Activated CD4-positive, alpha-beta T cell treated with anti-CD3 and anti-CD28 coated beads for 36 hours (primary cell): ENCODE data around the gene NDRG2. TPM values are rescaled to one million over a fixed set of nuclear protein-coding genes. Genes with fewer than 3 reads are reported as not detected.

Experiments used
- ATAC-seq: fragments of 200-7000 bp; cut with Tn5 transposase; one replicate; pipeline ENCODE4 v1.10.0; 2021; ENCODE audit warnings: mild to moderate bottlenecking, moderate library complexity
- CTCF ChIA-PET: fragments of 350-600 bp; sonication (Branson Sonifier 250); formaldehyde crosslinking; loops from one replicate; lab custom pipeline; 2021; ENCODE audit warnings: antibody characterized with exemption; lab: Charles Lee
- POLR2A ChIA-PET: fragments of 350-600 bp; sonication (Branson Sonifier 250); formaldehyde crosslinking; loops from one replicate; lab custom pipeline; 2021; ENCODE audit warnings: antibody characterized with exemption, inconsistent platforms; lab: Charles Lee
- DNase-seq: peaks from one replicate; pipeline ENCODE4 v3.0.0-alpha.2; 2020
- H3K27ac Mint-ChIP-seq: one replicate; pipeline ENCODE4 v1.8.0; 2021; ENCODE audit warnings: mixed read lengths
- H3K27me3 Mint-ChIP-seq: one replicate; pipeline ENCODE4 v1.8.0; 2021; ENCODE audit warnings: mixed read lengths
- H3K36me3 Mint-ChIP-seq: one replicate; pipeline ENCODE4 v1.8.0; 2021; ENCODE audit warnings: low read depth, mixed read lengths
- H3K4me1 Mint-ChIP-seq: one replicate; pipeline ENCODE4 v1.8.0; 2021; ENCODE audit warnings: mixed read lengths
- H3K4me3 Mint-ChIP-seq: one replicate; pipeline ENCODE4 v1.8.0; 2021; ENCODE audit warnings: mild to moderate bottlenecking, moderate library complexity, mixed read lengths
- H3K9me3 Mint-ChIP-seq: one replicate; pipeline ENCODE4 v1.8.0; 2021; ENCODE audit warnings: low read depth, mixed read lengths
- intact Hi-C, 2 experiments: fragments of 100-400 bp; cut with DNase I in 1 of 2; cut with micrococcal nuclease in 1 of 2; formaldehyde crosslinking; loops; one replicate each; pipeline versions ENCODE4 v1.14.2 to v1.15.1; 2022 to 2024; cut with DNase I, micrococcal nuclease
- total RNA-seq, 2 experiments: library from RNA; stranded (reverse); gene quantifications; one replicate each; pipeline ENCODE4 v1.2.3, GENCODE V29; 2021

The NDRG2 gene
- total RNA-seq, 2 experiments from 2014 or later: 5.5 to 7.0 TPM

GRCh38 chr14:21068521-21069387 lies 43.9 kb upstream of the NDRG2 start:
- DNase-seq (peak; percentile 64), ATAC-seq (peak; percentile 46)
- no peaks in the 10 kb centered on the region for H3K9me3 Mint-ChIP-seq
- CTCF ChIA-PET: interaction anchor here (0.6 to 3.1 kb wide), 17 partner anchors 10 to 138 kb away, joined by 3 to 52 read pairs (median 5); no protein-coding TSS in a partner anchor
- intact Hi-C loops: loop anchor here (1.0 to 2.0 kb wide), 4 partner anchors 24 to 38 kb away; no protein-coding TSS in a partner anchor
- H3K27ac Mint-ChIP-seq: no peak overlapping the region
- H3K36me3 Mint-ChIP-seq: no peaks in the 10 kb centered on the region
- peak overlapping the region; percentile 63 for H3K4me3 Mint-ChIP-seq
- H3K4me1 Mint-ChIP-seq: peaks cover 33% of the 10 kb centered on the region
- POLR2A ChIA-PET: interaction anchor here (0.6 to 0.7 kb wide), 2 partner anchors 13 to 36 kb away, joined by 3 read pairs; no protein-coding TSS in a partner anchor
- peaks cover 65% of the 10 kb centered on the region for H3K27me3 Mint-ChIP-seq

DNA sequence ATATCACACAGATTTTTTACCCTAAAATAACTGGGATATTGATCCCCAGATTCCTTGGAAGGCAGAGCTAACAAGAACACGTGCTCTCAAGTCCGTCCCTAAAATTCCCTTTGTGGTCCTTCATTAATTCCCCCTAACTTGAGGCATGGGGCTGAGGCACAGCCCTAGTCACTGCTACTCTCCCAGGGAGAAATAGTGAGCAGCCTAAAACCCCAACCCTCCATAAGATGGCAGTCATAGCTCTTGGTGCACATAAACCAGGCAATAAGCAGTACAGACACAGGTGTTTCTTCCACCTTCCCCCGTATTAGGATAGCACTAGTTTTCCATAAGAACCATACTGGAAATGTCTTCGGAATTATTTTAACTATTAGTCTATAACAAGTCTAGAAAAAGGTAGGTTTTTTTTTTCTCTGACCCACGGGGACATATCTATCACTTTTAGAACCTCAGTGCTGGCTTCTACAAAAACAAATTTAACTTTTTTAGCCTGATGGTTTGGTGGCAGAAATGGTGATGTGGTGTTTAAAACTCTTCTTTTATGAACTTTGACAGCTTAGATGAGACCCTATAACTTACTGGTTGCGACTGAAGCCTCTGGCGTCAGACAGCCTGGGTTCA lies 42.1 kb upstream of the NDRG2 start:
- ChIA-PET POLR2A (no interaction called here), CTCF (interaction anchor here (0.7 to 3.1 kb wide), 7 partner anchors 12 to 817 kb away, joined by 3 to 52 read pairs (median 5); no protein-coding TSS in a partner anchor)
- no peak for DNase-seq
- Mint-ChIP-seq H3K4me3 (no peak overlapping the region), H3K27ac (no peak overlapping the region), H3K36me3 (no peaks in the 10 kb centered on the region), H3K27me3 (peaks cover 63% of the 10 kb centered on the region), H3K4me1 (peaks cover 32% of the 10 kb centered on the region), H3K9me3 (no peaks in the 10 kb centered on the region)
- intact Hi-C loops: no loop called here
- no peak for ATAC-seq

- H3K27me3 Mint-ChIP-seq: peaks cover 45% of the 10 kb centered on the region
- H3K4me1 Mint-ChIP-seq: peaks cover 3% of the 10 kb centered on the region
- POLR2A ChIA-PET: no interaction called here
- DNase-seq (no peak), ATAC-seq (no peak)
- H3K27ac Mint-ChIP-seq: no peak overlapping the region
- intact Hi-C loops: no loop called here
- no peaks in the 10 kb centered on the region for H3K36me3 Mint-ChIP-seq
- CTCF ChIA-PET: interaction anchor here (0.6 to 1.0 kb wide), 3 partner anchors 24 to 68 kb away, joined by 3 to 5 read pairs (median 5); no protein-coding TSS in a partner anchor
- no peak overlapping the region for H3K4me3 Mint-ChIP-seq
- H3K9me3 Mint-ChIP-seq: no peaks in the 10 kb centered on the region
Measured at GRCh38 chr14:21063479-21063878, 38.6 kb upstream of the NDRG2 start.

- no peaks in the 10 kb centered on the region for H3K9me3 Mint-ChIP-seq
- ATAC-seq (no peak), DNase-seq (no peak)
- H3K36me3 Mint-ChIP-seq: no peaks in the 10 kb centered on the region
- no peak overlapping the region for H3K27ac Mint-ChIP-seq
- ChIA-PET POLR2A (no interaction called here), CTCF (interaction anchor here (1.2 to 1.9 kb wide), 5 partner anchors 10 to 47 kb away, joined by 3 to 7 read pairs (median 4); no protein-coding TSS in a partner anchor)
- no peak overlapping the region for H3K4me3 Mint-ChIP-seq
- peaks cover 31% of the 10 kb centered on the region for H3K27me3 Mint-ChIP-seq
- intact Hi-C loops: no loop called here
- H3K4me1 Mint-ChIP-seq: no peaks in the 10 kb centered on the region
Measured at GRCh38 chr14:21061347-21061668, 36.4 kb upstream of the NDRG2 start.

- Mint-ChIP-seq H3K9me3 (no peaks in the 10 kb centered on the region), H3K27ac (no peak overlapping the region), H3K4me3 (no peak overlapping the region), H3K36me3 (no peaks in the 10 kb centered on the region), H3K4me1 (no peaks in the 10 kb centered on the region), H3K27me3 (peaks cover 28% of the 10 kb centered on the region)
- intact Hi-C loops: no loop called here
- ChIA-PET POLR2A (no interaction called here), CTCF (interaction anchor here (0.7 to 1.9 kb wide), 5 partner anchors 40 to 48 kb away, joined by 3 to 6 read pairs (median 4); no protein-coding TSS in a partner anchor)
- DNase-seq (no peak), ATAC-seq (no peak)
Measured at GRCh38 chr14:21060614-21061346, 35.9 kb upstream of the NDRG2 start.

GRCh38 chr14:21059842-21060613 lies 35.2 kb upstream of the NDRG2 start:
- Mint-ChIP-seq H3K36me3 (no peaks in the 10 kb centered on the region), H3K4me3 (no peak overlapping the region), H3K9me3 (no peaks in the 10 kb centered on the region), H3K27me3 (peaks cover 23% of the 10 kb centered on the region), H3K27ac (no peak overlapping the region), H3K4me1 (no peaks in the 10 kb centered on the region)
- DNase-seq (no peak), ATAC-seq (no peak)
- intact Hi-C loops: no loop called here
- ChIA-PET CTCF (interaction anchor here (0.7 to 0.8 kb wide), 2 partner anchors 39 to 45 kb away, joined by 3 to 4 read pairs; no protein-coding TSS in a partner anchor), POLR2A (no interaction called here)

DNA sequence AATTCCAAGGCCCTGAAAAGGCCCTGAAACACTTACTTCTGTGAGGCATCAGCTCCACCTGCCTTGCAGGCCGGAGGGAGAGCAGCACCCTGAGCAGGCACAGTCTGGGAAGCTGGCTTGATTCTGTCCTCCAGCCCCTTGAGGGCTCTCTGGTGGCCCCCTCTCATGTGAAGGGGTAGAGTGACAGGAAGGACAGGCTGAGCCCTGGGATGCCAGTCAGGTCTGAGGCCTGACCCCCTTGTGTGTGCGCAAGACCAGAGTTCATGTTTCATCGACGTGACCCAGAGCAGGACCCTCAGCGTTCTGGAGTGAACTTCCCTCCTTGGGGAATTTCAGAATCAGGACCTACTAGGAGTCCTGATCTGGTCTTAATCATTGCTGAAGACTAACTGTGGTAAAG lies 34.0 kb upstream of the NDRG2 start:
- no peak for ATAC-seq
- ChIA-PET CTCF (interaction anchor here (0.7 to 2.2 kb wide), 5 partner anchors 10 to 88 kb away, joined by 3 to 11 read pairs (median 3); no protein-coding TSS in a partner anchor), POLR2A (no interaction called here)
- DNase-seq: no peak
- peaks cover 21% of the 10 kb centered on the region for H3K27me3 Mint-ChIP-seq
- no peaks in the 10 kb centered on the region for H3K9me3 Mint-ChIP-seq
- peaks cover 2% of the 10 kb centered on the region for H3K4me1 Mint-ChIP-seq
- H3K27ac Mint-ChIP-seq: no peak overlapping the region
- intact Hi-C loops: no loop called here
- H3K4me3 Mint-ChIP-seq: no peak overlapping the region
- H3K36me3 Mint-ChIP-seq: no peaks in the 10 kb centered on the region

GRCh38 chr14:21057803-21058675 lies 33.2 kb upstream of the NDRG2 start, which contains the start of gene RNASE8:
Gene RNASE8 (plus strand): TSS chr14:21057822. CDS start chr14:21057893, 71 bp downstream.
- Mint-ChIP-seq H3K36me3 (no peaks in the 10 kb centered on the region), H3K27ac (no peak within 1 kb of the TSS), H3K9me3 (no peaks in the 10 kb centered on the region), H3K27me3 (peaks cover 15% of the 10 kb centered on the region), H3K4me3 (no peak within 1 kb of the TSS), H3K4me1 (peaks cover 2% of the 10 kb centered on the region)
- intact Hi-C loops: no loop called here
- ChIA-PET CTCF (interaction anchor here (0.7 to 2.2 kb wide), 5 partner anchors 11 to 43 kb away, joined by 3 to 11 read pairs (median 3); no protein-coding TSS in a partner anchor), POLR2A (no interaction called here)
- ATAC-seq: peak; percentile 60
- peak; percentile 26 for DNase-seq

DNA sequence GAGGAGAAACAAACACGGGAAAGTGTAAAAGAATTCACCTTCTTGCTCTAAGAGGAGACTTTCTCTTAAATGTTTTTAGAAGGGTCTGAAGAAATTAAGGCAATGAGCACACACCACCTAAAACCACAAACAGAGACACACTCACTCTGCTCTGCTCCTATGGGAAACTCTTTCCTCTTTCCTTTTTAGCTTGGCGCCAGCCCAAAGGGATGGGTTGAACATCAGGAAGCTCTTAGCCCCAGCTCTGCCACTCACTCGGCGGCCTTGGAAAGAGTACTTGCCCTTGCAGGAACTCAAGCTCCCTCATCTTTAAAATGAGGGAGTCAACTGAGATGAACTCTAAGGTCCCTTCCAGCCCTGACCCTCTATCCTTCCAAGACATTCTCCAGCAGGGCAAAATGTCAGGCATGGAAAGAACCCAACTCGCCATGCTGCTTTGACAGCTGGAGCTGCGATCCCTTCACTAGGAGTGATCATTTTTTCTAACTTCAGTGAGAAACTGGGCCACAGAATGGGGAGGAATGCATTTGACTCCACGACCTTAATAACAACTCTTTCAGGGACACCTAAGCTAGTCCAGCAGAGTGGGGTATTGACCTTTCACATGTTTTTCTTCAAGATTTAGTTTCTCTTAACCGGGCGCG lies 31.8 kb upstream of the NDRG2 start:
- intact Hi-C loops: no loop called here
- ATAC-seq (no peak), DNase-seq (no peak)
- Mint-ChIP-seq H3K4me1 (peaks cover 2% of the 10 kb centered on the region), H3K27ac (no peak overlapping the region), H3K36me3 (no peaks in the 10 kb centered on the region), H3K9me3 (no peaks in the 10 kb centered on the region), H3K4me3 (no peak overlapping the region), H3K27me3 (peaks cover 10% of the 10 kb centered on the region)
- POLR2A ChIA-PET: no interaction called here
- CTCF ChIA-PET: interaction anchor here (0.6 to 1.6 kb wide), 5 partner anchors 12 to 401 kb away, joined by 3 read pairs; no protein-coding TSS in a partner anchor
